ENCODE measurements around the gene GJA3. TPM values are rescaled to one million over a fixed set of nuclear protein-coding genes. Genes with fewer than 3 reads are reported as not detected.
A peak's percentile ranks its signal among the peaks of the same experiment; 100 is the strongest.

Gene GJA3
- total and polyA plus RNA-seq, 4 donors, result 0.02 to 0.31 (median 0.03) TPM; not detected in 1

DNA sequence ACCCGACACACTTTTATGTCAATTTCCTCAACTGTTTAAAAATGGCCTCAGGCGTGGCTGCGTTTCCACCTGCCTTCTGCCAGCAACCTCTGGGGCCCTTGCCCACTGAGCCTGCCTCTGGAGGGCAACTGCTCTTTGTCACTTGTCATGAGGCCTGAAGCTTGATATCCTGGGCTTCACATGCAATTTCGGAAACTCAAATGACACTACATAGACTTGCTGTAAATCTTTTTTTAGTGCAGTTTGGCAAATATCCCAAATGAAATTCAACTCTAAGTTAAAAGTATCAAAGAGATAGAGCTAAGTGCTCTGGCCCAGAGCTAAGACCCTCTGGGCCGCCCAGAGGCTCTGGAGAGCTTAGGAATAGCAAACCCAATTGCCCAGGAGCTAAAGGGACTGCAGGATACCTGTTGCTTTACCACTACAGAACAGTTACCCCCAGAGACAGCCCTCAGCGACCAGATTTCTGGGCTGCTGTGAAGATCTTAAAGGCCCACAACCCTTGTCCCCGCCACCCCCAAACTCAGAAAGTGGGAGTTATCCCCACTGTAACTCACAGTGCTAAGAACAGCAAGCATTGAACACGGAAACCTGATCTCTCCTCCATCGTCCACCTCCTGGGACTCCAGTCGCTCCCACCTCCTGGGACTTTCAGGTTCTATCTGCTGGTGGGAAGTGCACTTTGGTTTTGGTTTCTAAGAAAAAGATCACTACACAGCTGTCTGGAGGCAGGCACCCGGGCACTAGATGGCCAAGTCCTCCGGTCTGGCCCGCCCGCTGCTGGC, 19.4 kb downstream of the GJA3 start:
- H3K9me3 ChIP-seq (ENCODE audit: control insufficient read depth in 4 of 4, insufficient read depth in 3 of 4, low read length in 3 of 4), result peaks cover 0 to 5% (median 0%) of the 10 kb centered on the region in 4 donors
- H3K9ac ChIP-seq (ENCODE audit: insufficient read depth in 1 of 2, low read length in 2 of 2), result no peak overlapping the region
- peak overlapping the region in 1 of 2 donors; percentile 70 for H3K27ac ChIP-seq (ENCODE audit: low read depth in 1 of 2, low read length in 1 of 2)
- ATAC-seq (ENCODE audit: insufficient read depth, low FRiP score) (no peak), DNase-seq (peak in 1 of 3 donors; percentile 52)
- WGBS, 2 donors, result 63 to 66% methylated on average over 14 of the region's 14 CpGs
- H3K4me1 ChIP-seq (ENCODE audit: control insufficient read depth in 5 of 5, insufficient read depth in 5 of 5, low read length in 5 of 5), result peaks cover 0 to 10% (median 3%) of the 10 kb centered on the region in 5 donors
- TF ChIP-seq, protein P1, sequence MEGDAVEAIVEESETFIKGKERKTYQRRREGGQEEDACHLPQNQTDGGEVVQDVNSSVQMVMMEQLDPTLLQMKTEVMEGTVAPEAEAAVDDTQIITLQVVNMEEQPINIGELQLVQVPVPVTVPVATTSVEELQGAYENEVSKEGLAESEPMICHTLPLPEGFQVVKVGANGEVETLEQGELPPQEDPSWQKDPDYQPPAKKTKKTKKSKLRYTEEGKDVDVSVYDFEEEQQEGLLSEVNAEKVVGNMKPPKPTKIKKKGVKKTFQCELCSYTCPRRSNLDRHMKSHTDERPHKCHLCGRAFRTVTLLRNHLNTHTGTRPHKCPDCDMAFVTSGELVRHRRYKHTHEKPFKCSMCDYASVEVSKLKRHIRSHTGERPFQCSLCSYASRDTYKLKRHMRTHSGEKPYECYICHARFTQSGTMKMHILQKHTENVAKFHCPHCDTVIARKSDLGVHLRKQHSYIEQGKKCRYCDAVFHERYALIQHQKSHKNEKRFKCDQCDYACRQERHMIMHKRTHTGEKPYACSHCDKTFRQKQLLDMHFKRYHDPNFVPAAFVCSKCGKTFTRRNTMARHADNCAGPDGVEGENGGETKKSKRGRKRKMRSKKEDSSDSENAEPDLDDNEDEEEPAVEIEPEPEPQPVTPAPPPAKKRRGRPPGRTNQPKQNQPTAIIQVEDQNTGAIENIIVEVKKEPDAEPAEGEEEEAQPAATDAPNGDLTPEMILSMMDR (IDR thresholded peaks at IDR 0.05; ENCODE audit: control extremely low read depth, extremely low read depth), result no peak
- no peaks in the 10 kb centered on the region for H3K36me3 ChIP-seq (ENCODE audit: control insufficient read depth in 4 of 4, insufficient read depth in 4 of 4, low read length in 4 of 4)
- no peak overlapping the region for H3K4me3 ChIP-seq
- peaks cover 0 to 46% (median 44%) of the 10 kb centered on the region in 3 donors for H3K27me3 ChIP-seq (ENCODE audit: control insufficient read depth in 3 of 3, insufficient read depth in 3 of 3, low read length in 2 of 3)

DNA sequence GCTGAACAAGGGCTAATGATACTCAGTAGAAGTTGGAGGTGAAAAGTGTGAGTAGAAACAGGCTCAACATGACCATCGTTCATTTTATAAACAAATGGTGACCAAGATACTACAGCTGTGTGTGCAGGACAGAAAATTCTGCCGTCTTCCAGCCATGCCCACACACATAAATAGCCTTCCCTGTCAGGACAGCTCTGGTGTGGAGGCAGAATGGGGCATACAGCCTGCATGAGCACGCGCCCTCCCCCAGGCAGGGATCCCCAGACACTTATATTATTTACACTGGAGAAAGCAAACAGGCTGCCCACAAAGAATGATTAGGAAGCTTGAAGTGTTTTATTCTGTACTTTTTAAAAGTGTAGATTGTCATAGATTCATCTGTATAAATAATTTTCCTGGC, 20.4 kb downstream of the GJA3 start:
- Histone ChIP-seq H3K27me3 (ENCODE audit: control insufficient read depth in 3 of 3, insufficient read depth in 3 of 3, low read length in 2 of 3) (peaks cover 0 to 46% (median 44%) of the 10 kb centered on the region in 3 donors), H3K4me3 (no peak overlapping the region), H3K9ac (ENCODE audit: insufficient read depth in 1 of 2, low read length in 2 of 2) (no peak overlapping the region), H3K4me1 (ENCODE audit: control insufficient read depth in 5 of 5, insufficient read depth in 5 of 5, low read length in 5 of 5) (peaks cover 0 to 10% (median 3%) of the 10 kb centered on the region in 5 donors), H3K36me3 (ENCODE audit: control insufficient read depth in 4 of 4, insufficient read depth in 4 of 4, low read length in 4 of 4) (no peaks in the 10 kb centered on the region), H3K9me3 (ENCODE audit: control insufficient read depth in 4 of 4, insufficient read depth in 3 of 4, low read length in 3 of 4) (peaks cover 0 to 5% (median 0%) of the 10 kb centered on the region in 4 donors), H3K27ac (ENCODE audit: low read depth in 1 of 2, low read length in 1 of 2) (peak overlapping the region in 1 of 2 donors; percentile 67)
- TF ChIP-seq, protein P1 (IDR thresholded peaks at IDR 0.05; ENCODE audit: control extremely low read depth, extremely low read depth), result no peak
- no peak for ATAC-seq (ENCODE audit: insufficient read depth, low FRiP score)
- no peak for DNase-seq
- 63 to 81% methylated on average over 4 of the region's 4 CpGs for WGBS, 2 donors

DNA sequence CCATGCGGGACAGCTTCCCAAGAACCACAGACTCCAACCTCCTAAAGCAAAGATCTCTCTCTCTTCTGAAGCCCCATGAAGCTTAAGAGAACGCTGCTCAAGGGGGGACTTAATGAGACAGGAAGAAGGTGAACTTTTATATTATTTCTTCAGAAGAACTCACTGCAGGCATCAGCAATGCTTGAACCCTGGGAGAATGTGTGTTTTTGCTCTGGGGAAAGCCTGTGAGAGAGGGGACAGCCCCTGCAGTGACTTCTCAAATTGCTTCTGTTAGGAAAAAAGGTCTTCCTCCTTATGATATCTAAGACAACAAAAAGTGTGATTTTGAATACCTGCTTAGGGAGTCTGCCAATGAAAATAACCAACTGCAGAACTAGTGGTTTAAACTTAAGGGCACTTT, 23.0 kb downstream of the GJA3 start:
- H3K4me3 ChIP-seq, result no peak overlapping the region
- H3K9me3 ChIP-seq (ENCODE audit: control insufficient read depth in 4 of 4, insufficient read depth in 3 of 4, low read length in 3 of 4), result peaks cover 0 to 3% (median 0%) of the 10 kb centered on the region in 4 donors
- no peak overlapping the region for H3K27ac ChIP-seq (ENCODE audit: low read depth in 1 of 2, low read length in 1 of 2)
- DNase-seq, result no peak
- no peak overlapping the region for H3K9ac ChIP-seq (ENCODE audit: insufficient read depth in 1 of 2, low read length in 2 of 2)
- 73 to 78% methylated on average over 2 of the region's 2 CpGs for WGBS, 2 donors
- TF ChIP-seq, protein P1 (IDR thresholded peaks at IDR 0.05; ENCODE audit: control extremely low read depth, extremely low read depth), result no peak
- ATAC-seq (ENCODE audit: insufficient read depth, low FRiP score), result no peak
- no peaks in the 10 kb centered on the region for H3K36me3 ChIP-seq (ENCODE audit: control insufficient read depth in 4 of 4, insufficient read depth in 4 of 4, low read length in 4 of 4)
- H3K27me3 ChIP-seq (ENCODE audit: control insufficient read depth in 3 of 3, insufficient read depth in 3 of 3, low read length in 2 of 3), result peaks cover 0 to 41% (median 40%) of the 10 kb centered on the region in 3 donors
- H3K4me1 ChIP-seq (ENCODE audit: control insufficient read depth in 5 of 5, insufficient read depth in 5 of 5, low read length in 5 of 5), result peaks cover 0 to 10% (median 3%) of the 10 kb centered on the region in 5 donors
